Measurements from ENCODE around the gene CUEDC1. TPM values are rescaled to one million over a fixed set of nuclear protein-coding genes. Genes with fewer than 3 reads are reported as not detected.
"Not testable (repeated sequence)": the region's sequence is repeated elsewhere in the genome, so short reads cannot be mapped to it uniquely, and the experiment has no call there.

Gene CUEDC1
- total RNA-seq, 4 donors from 2014 or later = 30.3 to 72.2 (median 51.2) TPM

- H3K36me3 ChIP-seq = no peaks in the 10 kb centered on the region
- no peaks in the 10 kb centered on the region for H3K9me3 ChIP-seq
- H3K27me3 ChIP-seq = no peaks in the 10 kb centered on the region
- peaks cover 8 to 20% (median 14%) of the 10 kb centered on the region in 4 donors for H3K4me1 ChIP-seq
- H3K4me3 ChIP-seq = no peak overlapping the region
- TF ChIP-seq POLR2AphosphoS5 (IDR thresholded peaks at IDR 0.05) (no peak), EP300 (IDR thresholded peaks at IDR 0.05) (no peak), CTCF (IDR thresholded peaks at IDR 0.05) (no peak)
- 92% methylated on average over 6 of the region's 6 CpGs for WGBS
- intact Hi-C loops (cut with DNase I) = no loop called here
- DNase-seq (ENCODE audit: extremely low spot score) = peak; percentile 55
- no peak overlapping the region for H3K27ac ChIP-seq (replicated peaks in 1 of 4)
Measured at GRCh38 chr17:57959929-57960328, 4.7 kb upstream of the CUEDC1 start.

- intact Hi-C loops (cut with DNase I); H3K4me3 ChIP-seq; H3K27ac ChIP-seq (replicated peaks in 1 of 4); H3K27me3 ChIP-seq; H3K9me3 ChIP-seq; H3K36me3 ChIP-seq: not testable (repeated sequence)
- peaks cover 18 to 31% (median 23%) of the 10 kb centered on the region in 4 donors for H3K4me1 ChIP-seq
- 96% methylated on average over 15 of the region's 15 CpGs for WGBS
- DNase-seq (ENCODE audit: extremely low spot score) = peak; percentile 50
Measured at GRCh38 chr17:57958391-57958790, 3.2 kb upstream of the CUEDC1 start.

- Histone ChIP-seq H3K4me3 (no peak overlapping the region), H3K27ac (replicated peaks in 1 of 4) (peak overlapping the region in 2 of 4 donors; percentile 17 to 42), H3K4me1 (peaks cover 23 to 36% (median 28%) of the 10 kb centered on the region in 4 donors), H3K27me3 (no peaks in the 10 kb centered on the region), H3K9me3 (no peaks in the 10 kb centered on the region), H3K36me3 (no peaks in the 10 kb centered on the region)
- TF ChIP-seq POLR2AphosphoS5 (IDR thresholded peaks at IDR 0.05) (no peak), EP300 (IDR thresholded peaks at IDR 0.05) (no peak), CTCF (IDR thresholded peaks at IDR 0.05) (no peak), POLR2A (IDR thresholded peaks at IDR 0.05; ENCODE audit: low read depth) (no peak)
- peak; percentile 60 for DNase-seq (ENCODE audit: extremely low spot score)
- intact Hi-C loops (cut with DNase I) = no loop called here
- WGBS = 92% methylated on average over 3 of the region's 3 CpGs
Measured at GRCh38 chr17:57957886-57958285, 2.7 kb upstream of the CUEDC1 start.

GRCh38 chr17:57957120-57957850 lies 2.1 kb upstream of the CUEDC1 start:
- H3K4me3 ChIP-seq = no peak overlapping the region
- intact Hi-C loops (cut with DNase I) = no loop called here
- whole genome bisulfite sequencing = 93% methylated on average over 8 of the region's 8 CpGs
- no peaks in the 10 kb centered on the region for H3K9me3 ChIP-seq
- peak; percentile 72 for DNase-seq (ENCODE audit: extremely low spot score)
- H3K27ac ChIP-seq (replicated peaks in 1 of 4) = peak overlapping the region in 2 of 4 donors; percentile 17 to 42
- no peaks in the 10 kb centered on the region for H3K27me3 ChIP-seq
- TF ChIP-seq EP300 (IDR thresholded peaks at IDR 0.05) (no peak), POLR2AphosphoS5 (IDR thresholded peaks at IDR 0.05) (no peak), CTCF (IDR thresholded peaks at IDR 0.05) (no peak), POLR2A (IDR thresholded peaks at IDR 0.05; ENCODE audit: low read depth) (no peak)
- no peaks in the 10 kb centered on the region for H3K36me3 ChIP-seq
- peaks cover 29 to 42% (median 34%) of the 10 kb centered on the region in 4 donors for H3K4me1 ChIP-seq

GRCh38 chr17:57956291-57957119 lies 1.3 kb upstream of the CUEDC1 start:
- Histone ChIP-seq H3K27me3 (no peaks in the 10 kb centered on the region), H3K4me1 (peaks cover 37 to 49% (median 42%) of the 10 kb centered on the region in 4 donors), H3K4me3 (peak overlapping the region in 1 of 4 donors; percentile 84), H3K36me3 (no peaks in the 10 kb centered on the region), H3K27ac (replicated peaks in 1 of 4) (peak overlapping the region; percentile 96 to 100 (median 99)), H3K9me3 (no peaks in the 10 kb centered on the region)
- no peak for DNase-seq (ENCODE audit: extremely low spot score)
- 57% methylated on average over 13 of the region's 13 CpGs for WGBS
- intact Hi-C loops (cut with DNase I) = no loop called here
- TF ChIP-seq CTCF (IDR thresholded peaks at IDR 0.05) = no peak
